ENCODE measurements around the gene FAM162B. TPM values are rescaled to one million over a fixed set of nuclear protein-coding genes. Genes with fewer than 3 reads are reported as not detected.

Gene FAM162B
- polyA plus RNA-seq, 2 of the 4 experiments (the other 2 are of a cell fraction), result 0.14 TPM; not detected in 1

- ChIA-PET POLR2A (no interaction called here), CTCF (interaction anchor here (0.6 kb wide), 1 partner anchor 17 kb away, joined by 4 read pairs; no protein-coding TSS in a partner anchor)
- ATAC-seq (no peak), FAIRE-seq (no peak), DNase-seq (ENCODE audit: low read depth in 1 of 2, low spot score in 1 of 2) (no peak)
- no peak overlapping the region for H3K4me2 ChIP-seq
- H3K27ac ChIP-seq, result no peak overlapping the region
- TF ChIP-seq MAFK (IDR thresholded peaks at IDR 0.05; ENCODE audit: partially characterized antibody) (no peak), RFX5 (IDR thresholded peaks at IDR 0.05) (no peak), PHF8 (IDR thresholded peaks at IDR 0.05; ENCODE audit: borderline replicate concordance, low read depth) (no peak)
- H3K9me3 ChIP-seq, result no peaks in the 10 kb centered on the region
- no peaks in the 10 kb centered on the region for H3K4me1 ChIP-seq
- H3K4me3 ChIP-seq, result no peak overlapping the region
Observed at GRCh38 chr6:116763048-116763447, 2.5 kb downstream of the FAM162B start.

- ATAC-seq (no peak), DNase-seq (ENCODE audit: low read depth in 1 of 2, low spot score in 1 of 2) (no peak), FAIRE-seq (no peak)
- ChIA-PET CTCF (interaction anchor here (0.6 kb wide), 1 partner anchor 1258 kb away, joined by 3 read pairs; no protein-coding TSS in a partner anchor), POLR2A (no interaction called here)
- no peak overlapping the region for H3K4me2 ChIP-seq
- no peaks in the 10 kb centered on the region for H3K4me1 ChIP-seq
- 63% methylated on average over 1 of the region's 1 CpG for WGBS (ENCODE audit: missing lambda C conversion rate)
- TF ChIP-seq EP300 (IDR thresholded peaks at IDR 0.05), result no peak
- TF ChIP-seq CTCF (IDR thresholded peaks at IDR 0.05), result no peak
- TF ChIP-seq HOXB13 (CRISPR knock-in tag; IDR thresholded peaks at IDR 0.05; ENCODE audit: low read depth), result no peak
- TF ChIP-seq SREBF2 (IDR thresholded peaks at IDR 0.05), result no peak
- no peak for TF ChIP-seq KDM1A (IDR thresholded peaks at IDR 0.05; ENCODE audit: low read depth)
- TF ChIP-seq NR3C1 (IDR thresholded peaks at IDR 0.05), result no peak
- no peak for TF ChIP-seq KDM5A (IDR thresholded peaks at IDR 0.05)
- TF ChIP-seq MAZ (IDR thresholded peaks at IDR 0.05; ENCODE audit: borderline replicate concordance, low read depth, low read length), result no peak
- no peak for TF ChIP-seq HMGXB4 (CRISPR knock-in tag; IDR thresholded peaks at IDR 0.05; ENCODE audit: borderline replicate concordance)
- TF ChIP-seq SMC3 (IDR thresholded peaks at IDR 0.05), result no peak
- no peak for TF ChIP-seq USF2 (IDR thresholded peaks at IDR 0.05)
- TF ChIP-seq RARB (CRISPR knock-in tag; IDR thresholded peaks at IDR 0.05), result no peak
- TF ChIP-seq NFE2L2 (conservative IDR thresholded peaks at IDR 0.05; ENCODE audit: low read length), result no peak
- TF ChIP-seq TP53 (CRISPR knock-in tag; IDR thresholded peaks at IDR 0.05), result no peak
- TF ChIP-seq BHLHE40 (IDR thresholded peaks at IDR 0.05; ENCODE audit: low read depth, low read length), result no peak
- TF ChIP-seq CHD4 (IDR thresholded peaks at IDR 0.05; ENCODE audit: borderline replicate concordance), result no peak
- no peak for TF ChIP-seq CBX2 (IDR thresholded peaks at IDR 0.05; ENCODE audit: borderline replicate concordance, low read depth)
- TF ChIP-seq JUN (IDR thresholded peaks at IDR 0.05), result no peak
- no peak for TF ChIP-seq CEBPB (IDR thresholded peaks at IDR 0.05)
- H3K9me3 ChIP-seq, result no peaks in the 10 kb centered on the region
- H3K27ac ChIP-seq, result no peak overlapping the region
- H3K4me3 ChIP-seq, result no peak overlapping the region
Observed at GRCh38 chr6:116762235-116762634, 3.3 kb downstream of the FAM162B start.

- H3K9me3 ChIP-seq, result no peaks in the 10 kb centered on the region
- FAIRE-seq, result no peak
- 65% methylated on average over 4 of the region's 4 CpGs for WGBS (ENCODE audit: missing lambda C conversion rate)
- no peak for DNase-seq (ENCODE audit: low read depth in 1 of 2, low spot score in 1 of 2)
- ChIA-PET POLR2A (no interaction called here), CTCF (interaction anchor here (0.6 kb wide), 1 partner anchor 1257 kb away, joined by 3 read pairs; no protein-coding TSS in a partner anchor)
- no peaks in the 10 kb centered on the region for H3K4me1 ChIP-seq
- ATAC-seq, result no peak
- no peak overlapping the region for H3K4me2 ChIP-seq
- no peak overlapping the region for H3K4me3 ChIP-seq
- H3K27ac ChIP-seq, result no peak overlapping the region
- TF ChIP-seq ATOH8 (CRISPR knock-in tag; IDR thresholded peaks at IDR 0.05; ENCODE audit: low read depth) (no peak), MAFK (IDR thresholded peaks at IDR 0.05; ENCODE audit: partially characterized antibody) (no peak), MAX (IDR thresholded peaks at IDR 0.05) (no peak), FOSL2 (IDR thresholded peaks at IDR 0.05) (no peak), FOSL2 (CRISPR knock-in tag; IDR thresholded peaks at IDR 0.05) (no peak), FOSB (CRISPR knock-in tag; IDR thresholded peaks at IDR 0.05) (no peak), E2F6 (IDR thresholded peaks at IDR 0.05; ENCODE audit: borderline replicate concordance, low read depth) (no peak), NPAS2 (CRISPR knock-in tag; IDR thresholded peaks at IDR 0.05; ENCODE audit: borderline replicate concordance) (no peak), PHF8 (IDR thresholded peaks at IDR 0.05; ENCODE audit: borderline replicate concordance, low read depth) (no peak), FOXS1 (CRISPR knock-in tag; IDR thresholded peaks at IDR 0.05) (no peak), EHMT2 (IDR thresholded peaks at IDR 0.05; ENCODE audit: low read depth) (no peak), ZNF302 (CRISPR knock-in tag; IDR thresholded peaks at IDR 0.05) (no peak)
Observed at GRCh38 chr6:116761779-116762178, 3.7 kb downstream of the FAM162B start.

Data from A549 (cell line).